ENCODE data around the gene APOBEC4. TPM values are rescaled to one million over a fixed set of nuclear protein-coding genes. Genes with fewer than 3 reads are reported as not detected.

APOBEC4 gene
- polyA plus RNA-seq, 1 of the 3 experiments (the other 2 are of a cell fraction) = not detected

- no peak for TF ChIP-seq ZBTB33 (IDR thresholded peaks at IDR 0.05; ENCODE audit: borderline replicate concordance, low read depth)
These were observed 2.5 kb upstream of the APOBEC4 start (continued) for GRCh38 chr1:183655562-183656075.

- ChIA-PET POLR2A (no interaction called here), CTCF (interaction anchor here (0.7 to 6.1 kb wide), 17 partner anchors 10 to 273 kb away, joined by 3 to 219 read pairs (median 13); no protein-coding TSS in a partner anchor)
These were observed 1.6 kb upstream of the APOBEC4 start for GRCh38 chr1:183654706-183655105.

GRCh38 chr1:183653876-183654451 is 848 bp upstream of the APOBEC4 start:
- H3K27me3 ChIP-seq (ENCODE audit: insufficient read depth) = no peaks in the 10 kb centered on the region
- H3K27ac ChIP-seq (ENCODE audit: low read depth in 2 of 2, low read length in 1 of 2) = no peak overlapping the region
- no peaks in the 10 kb centered on the region for H3K36me3 ChIP-seq (replicated peaks in 1 of 2; ENCODE audit: control insufficient read depth in 1 of 2, insufficient read depth in 2 of 2, low read length in 1 of 2)
- TF ChIP-seq RAD21 (IDR thresholded peaks at IDR 0.05; ENCODE audit: low read length) (no peak), FOSL2 (IDR thresholded peaks at IDR 0.05; ENCODE audit: borderline replicate concordance, low read depth) (no peak), TAF1 (IDR thresholded peaks at IDR 0.05; ENCODE audit: borderline replicate concordance, low read depth, low read length) (no peak), RXRA (IDR thresholded peaks at IDR 0.05; ENCODE audit: borderline replicate concordance, low read depth) (no peak), MEF2A (IDR thresholded peaks at IDR 0.05; ENCODE audit: borderline replicate concordance, low read depth) (no peak), TEAD4 (IDR thresholded peaks at IDR 0.05; ENCODE audit: borderline replicate concordance, insufficient read depth) (no peak), MXI1 (IDR thresholded peaks at IDR 0.05; ENCODE audit: low read depth, low read length) (no peak), USF1 (IDR thresholded peaks at IDR 0.05; ENCODE audit: borderline replicate concordance, low read depth) (no peak), POLR2AphosphoS5 (IDR thresholded peaks at IDR 0.05; ENCODE audit: low read depth, low read length) (no peak)
- H3K4me1 ChIP-seq (ENCODE audit: control insufficient read depth in 1 of 2, insufficient read depth in 2 of 2, low read depth in 1 of 2, low read length in 1 of 2) = peaks cover 2 to 9% of the 10 kb centered on the region in 2 experiments; a peak in 3 of 4 replicates
- POLR2A ChIA-PET = no interaction called here
- H3K9ac ChIP-seq = no peak overlapping the region
- DNase-seq = no peak
- H3K4me2 ChIP-seq = no peak overlapping the region
- WGBS (ENCODE audit: low lambda C conversion rate) = 86% methylated on average over 4 of the region's 4 CpGs
- H3F3A ChIP-seq (replicated peaks; ENCODE audit: insufficient read depth) = no peaks in the 10 kb centered on the region
- H4K20me1 ChIP-seq (ENCODE audit: insufficient read depth) = no peaks in the 10 kb centered on the region
- H2AFZ ChIP-seq (ENCODE audit: low read depth) = no peak overlapping the region
- no peaks in the 10 kb centered on the region for H3K9me2 ChIP-seq
- CTCF ChIA-PET = interaction anchor here (0.6 to 6.1 kb wide), 6 partner anchors 31 to 307 kb away, joined by 3 to 219 read pairs (median 31); no protein-coding TSS in a partner anchor
- H3K9me3 ChIP-seq = no peaks in the 10 kb centered on the region
- H3K4me3 ChIP-seq (ENCODE audit: low read depth in 2 of 2, low read length in 1 of 2) = no peak overlapping the region
- no peaks in the 10 kb centered on the region for H3K79me2 ChIP-seq (ENCODE audit: insufficient read depth)

More at GRCh38 chr1:183654706-183655105, 1.6 kb upstream of the APOBEC4 start:
- no peak overlapping the region for H3K4me3 ChIP-seq (ENCODE audit: low read depth in 2 of 2, low read length in 1 of 2)
- H3K79me2 ChIP-seq (ENCODE audit: insufficient read depth) = no peaks in the 10 kb centered on the region
- no peaks in the 10 kb centered on the region for H3K9me2 ChIP-seq
- H3F3A ChIP-seq (replicated peaks; ENCODE audit: insufficient read depth) = no peaks in the 10 kb centered on the region
- no peak overlapping the region for H3K4me2 ChIP-seq
- TF ChIP-seq RCOR1 (IDR thresholded peaks at IDR 0.05; ENCODE audit: low read length) = no peak
- peak; percentile 24; the same call in 1 of the 2 replicates for TF ChIP-seq NFIC (IDR thresholded peaks at IDR 0.05; ENCODE audit: borderline replicate concordance)
- H3K27ac ChIP-seq (ENCODE audit: low read depth in 2 of 2, low read length in 1 of 2) = no peak overlapping the region
- no peak overlapping the region for H2AFZ ChIP-seq (ENCODE audit: low read depth)
- no peaks in the 10 kb centered on the region for H3K36me3 ChIP-seq (replicated peaks in 1 of 2; ENCODE audit: control insufficient read depth in 1 of 2, insufficient read depth in 2 of 2, low read length in 1 of 2)
- H3K9me3 ChIP-seq = no peaks in the 10 kb centered on the region
- H4K20me1 ChIP-seq (ENCODE audit: insufficient read depth) = no peaks in the 10 kb centered on the region
- no peaks in the 10 kb centered on the region for H3K27me3 ChIP-seq (ENCODE audit: insufficient read depth)
- no peak overlapping the region for H3K9ac ChIP-seq
- no peak for DNase-seq
- peaks cover 2 to 9% of the 10 kb centered on the region in 2 experiments; a peak in 3 of 4 replicates for H3K4me1 ChIP-seq (ENCODE audit: control insufficient read depth in 1 of 2, insufficient read depth in 2 of 2, low read depth in 1 of 2, low read length in 1 of 2)

All from SK-N-SH (cell line).